ENCODE measurements around the gene RABEP1.

DNA sequence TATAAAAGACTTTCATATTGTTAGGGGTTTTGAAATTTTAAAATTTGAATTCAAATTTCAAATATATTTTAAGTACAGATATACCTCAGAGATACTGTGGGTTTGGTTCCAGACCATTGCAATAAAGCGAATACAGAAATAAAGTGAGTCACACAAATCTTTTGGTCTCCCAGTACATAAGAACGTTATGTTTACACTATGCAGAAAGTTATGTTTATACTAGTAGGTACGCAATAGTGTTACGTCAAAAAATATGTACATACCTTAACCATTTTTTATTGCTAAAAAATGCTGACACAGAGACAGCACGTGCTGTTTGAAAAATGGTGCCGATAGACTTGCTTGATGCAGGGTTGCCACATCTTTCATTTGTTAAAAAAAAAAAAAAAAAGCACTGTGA lies 117.7 kb downstream of the RABEP1 start:
- TF ChIP-seq CTCF (IDR thresholded peaks at IDR 0.05) (no peak), EZH2phosphoT487 (IDR thresholded peaks at IDR 0.05) (no peak), EZH2 (IDR thresholded peaks at IDR 0.05) (no peak)

Data from neural progenitor cell (in vitro differentiated cells).